Stimulated activated CD8-positive, alpha-beta memory T cell treated with anti-CD3 and anti-CD28 coated beads, Interleukin-2, amount 100 ng/mL, for 48 hours (primary cell): ENCODE data around the gene CAV2.

Source experiments
- DNase-seq, 2 donors: peaks; one replicate each; pipeline ENCODE4 v3.0.0-alpha.2; 2020; ENCODE audit warnings: low read depth in 2 of 2

The CAV2 gene

GRCh38 chr7:116495736-116496135 lies 3.8 kb upstream of the CAV2 start:
- no peak for DNase-seq

GRCh38 chr7:116496653-116497052 lies 2.9 kb upstream of the CAV2 start:
- DNase-seq = no peak

- no peak for DNase-seq
Observed at GRCh38 chr7:116497708-116498107, 1.8 kb upstream of the CAV2 start.

- peak in 1 of 2 donors; percentile 34 for DNase-seq
Observed at GRCh38 chr7:116500078-116500853, 728 bp downstream of the CAV2 start.

- no peak for DNase-seq
Observed at GRCh38 chr7:116501425-116502167, 2.1 kb downstream of the CAV2 start.

GRCh38 chr7:116502201-116503096 lies 2.9 kb downstream of the CAV2 start:
- DNase-seq = no peak

GRCh38 chr7:116503835-116504234 lies 4.3 kb downstream of the CAV2 start:
- no peak for DNase-seq

GRCh38 chr7:116505278-116505677 lies 5.7 kb downstream of the CAV2 start:
- DNase-seq = no peak

GRCh38 chr7:116505823-116506222 lies 6.3 kb downstream of the CAV2 start:
- no peak for DNase-seq

GRCh38 chr7:116509982-116510579 lies 10.5 kb downstream of the CAV2 start:
- no peak for DNase-seq

GRCh38 chr7:116510795-116511194 lies 11.3 kb downstream of the CAV2 start:
- DNase-seq = no peak

GRCh38 chr7:116511552-116512519 lies 12.3 kb downstream of the CAV2 start:
- no peak for DNase-seq

GRCh38 chr7:116512520-116513188 lies 13.1 kb downstream of the CAV2 start:
- no peak for DNase-seq

- DNase-seq = no peak
Observed at GRCh38 chr7:116515584-116515983, 16.0 kb downstream of the CAV2 start.

GRCh38 chr7:116516324-116516723 lies 16.8 kb downstream of the CAV2 start:
- DNase-seq = no peak

- no peak for DNase-seq
Observed at GRCh38 chr7:116517626-116518025, 18.1 kb downstream of the CAV2 start.

- DNase-seq = no peak
Observed at GRCh38 chr7:116518961-116519360, 19.4 kb downstream of the CAV2 start.

GRCh38 chr7:116521046-116521664 lies 21.6 kb downstream of the CAV2 start:
- no peak for DNase-seq

GRCh38 chr7:116522247-116522646 lies 22.7 kb downstream of the CAV2 start:
- no peak for DNase-seq

- no peak for DNase-seq
Observed at GRCh38 chr7:116524221-116524608, 24.7 kb downstream of the CAV2 start.
